Mesothelial cell of epicardium (in vitro differentiated cells): ENCODE measurements around the gene SUPT20HL2. TPM values are rescaled to one million over a fixed set of nuclear protein-coding genes. Genes with fewer than 3 reads are reported as not detected.

Source experiments
- DNase-seq, 2 experiments: peaks; one replicate each; pipeline ENCODE4 v3.0.0; 2021; ENCODE audit warnings: low spot score in 2 of 2; ENCODE audit not compliant: unreplicated experiment in 2 of 2
- H3K27ac Mint-ChIP-seq: 2 replicates; pipeline ENCODE4 v1.8.0; 2021; ENCODE audit warnings: mixed read lengths
- H3K27me3 Mint-ChIP-seq: 2 replicates; pipeline ENCODE4 v1.8.0; 2021; ENCODE audit warnings: low read depth, mixed read lengths
- H3K36me3 Mint-ChIP-seq: 2 replicates; pipeline ENCODE4 v1.8.0; 2021; ENCODE audit warnings: mixed read lengths
- H3K4me1 Mint-ChIP-seq: 2 replicates; pipeline ENCODE4 v1.8.0; 2021; ENCODE audit warnings: mixed read lengths
- H3K4me3 Mint-ChIP-seq: 2 replicates; pipeline ENCODE4 v1.8.0; 2021; ENCODE audit warnings: mild to moderate bottlenecking, moderate library complexity, mixed read lengths
- H3K9me3 Mint-ChIP-seq: 2 replicates; pipeline ENCODE4 v1.8.0; 2021; ENCODE audit warnings: mixed read lengths
- CTCF ChIP-seq: fragments of 200-600 bp; sonication (generic); IDR thresholded peaks from one replicate; pipeline ENCODE4 v1.5.0; 2021; ENCODE audit warnings: antibody characterized with exemption; ENCODE audit not compliant: unreplicated experiment
- total RNA-seq: library from RNA; stranded (reverse); gene quantifications from 3 replicates; pipeline ENCODE4 v1.2.1, GENCODE V29; 2021

SUPT20HL2 gene
- total RNA-seq, 1 donor from 2014 or later: not detected

DNA sequence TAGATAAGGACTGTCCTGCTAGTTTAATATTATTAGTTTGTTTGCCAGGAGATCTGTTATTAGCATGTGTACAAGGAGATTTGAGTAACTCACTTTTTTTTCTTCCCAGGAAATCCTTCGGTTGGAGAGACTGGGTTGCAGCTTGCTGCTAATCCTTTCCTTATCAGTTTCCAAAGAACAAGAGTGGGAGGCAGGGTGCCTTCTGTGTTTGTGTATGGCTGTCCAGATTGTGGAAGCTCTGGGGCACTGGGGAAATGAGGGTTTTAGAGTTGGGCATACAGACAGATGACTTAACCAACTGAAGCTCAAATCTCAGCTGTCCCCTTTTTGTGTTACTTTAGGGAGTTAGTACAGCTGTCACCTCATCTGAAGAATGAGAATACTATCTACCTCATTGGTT is 34.0 kb upstream of the SUPT20HL2 start:
- TF ChIP-seq CTCF: no peak
- Mint-ChIP-seq H3K27me3 (peaks cover 1% of the 10 kb centered on the region), H3K4me3 (no peak overlapping the region), H3K9me3 (no peaks in the 10 kb centered on the region), H3K36me3 (no peaks in the 10 kb centered on the region), H3K27ac (peak overlapping the region; percentile 67), H3K4me1 (peaks cover 25% of the 10 kb centered on the region)
- DNase-seq: no peak

- H3K4me3 Mint-ChIP-seq: no peak overlapping the region
- no peak overlapping the region for H3K27ac Mint-ChIP-seq
- no peak for TF ChIP-seq CTCF
- no peaks in the 10 kb centered on the region for H3K9me3 Mint-ChIP-seq
- H3K4me1 Mint-ChIP-seq: peaks cover 21% of the 10 kb centered on the region
- peaks cover 33% of the 10 kb centered on the region for H3K27me3 Mint-ChIP-seq
- no peaks in the 10 kb centered on the region for H3K36me3 Mint-ChIP-seq
- no peak for DNase-seq
Measured at GRCh38 chrX:24343719-24344118, 29.9 kb upstream of the SUPT20HL2 start.

DNA sequence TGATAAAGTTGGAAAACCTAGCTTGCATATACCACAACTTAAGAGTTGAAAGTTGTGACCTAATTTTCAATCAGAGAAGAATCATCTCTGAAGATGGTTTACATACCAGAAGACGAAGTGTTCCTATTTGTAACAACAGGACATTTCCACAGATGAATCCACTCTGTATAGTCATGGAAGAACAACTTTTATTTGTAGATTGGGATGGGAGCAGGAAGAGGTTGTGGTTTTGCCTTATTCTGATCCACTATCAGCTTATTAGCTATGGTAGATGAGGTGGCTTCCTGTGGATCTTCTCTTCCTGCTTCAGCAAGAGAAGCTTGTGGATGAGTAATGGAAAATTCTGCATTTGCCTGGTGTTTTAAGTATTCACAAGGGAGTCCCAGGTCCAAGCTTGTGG is 27.9 kb upstream of the SUPT20HL2 start:
- H3K36me3 Mint-ChIP-seq: no peaks in the 10 kb centered on the region
- H3K4me1 Mint-ChIP-seq: peaks cover 13% of the 10 kb centered on the region
- H3K4me3 Mint-ChIP-seq: no peak overlapping the region
- no peak for TF ChIP-seq CTCF
- H3K9me3 Mint-ChIP-seq: no peaks in the 10 kb centered on the region
- H3K27me3 Mint-ChIP-seq: peaks cover 33% of the 10 kb centered on the region
- no peak overlapping the region for H3K27ac Mint-ChIP-seq
- DNase-seq: no peak

DNA sequence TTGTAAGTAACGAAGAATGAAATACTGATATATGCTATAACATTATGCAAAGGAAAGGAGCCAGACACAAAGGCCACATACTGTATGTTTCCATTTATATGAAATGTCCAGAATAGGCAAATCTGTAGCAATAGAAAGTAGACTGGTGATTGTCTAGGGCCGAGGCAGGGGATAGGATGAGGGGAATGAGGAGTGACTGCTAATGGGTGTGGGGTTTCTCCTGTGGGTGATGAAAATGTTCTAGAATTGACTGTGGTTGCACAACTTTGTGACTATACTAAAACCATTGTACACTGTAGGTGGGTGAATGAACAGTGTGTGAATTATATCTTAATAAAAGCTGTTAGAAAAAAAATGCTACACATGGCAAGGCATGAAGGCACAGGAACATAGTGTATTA is 26.6 kb upstream of the SUPT20HL2 start:
- H3K27me3 Mint-ChIP-seq: peaks cover 33% of the 10 kb centered on the region

GRCh38 chrX:24339911-24340310 is 26.0 kb upstream of the SUPT20HL2 start:
- peaks cover 33% of the 10 kb centered on the region for H3K27me3 Mint-ChIP-seq
- DNase-seq: no peak
- no peak overlapping the region for H3K4me3 Mint-ChIP-seq
- no peaks in the 10 kb centered on the region for H3K36me3 Mint-ChIP-seq
- H3K27ac Mint-ChIP-seq: no peak overlapping the region
- no peak for TF ChIP-seq CTCF
- peaks cover 3% of the 10 kb centered on the region for H3K4me1 Mint-ChIP-seq
- H3K9me3 Mint-ChIP-seq: no peaks in the 10 kb centered on the region

More for the DNA sequence above, 26.6 kb upstream of the SUPT20HL2 start:
- H3K4me1 Mint-ChIP-seq: peaks cover 9% of the 10 kb centered on the region
- no peak overlapping the region for H3K27ac Mint-ChIP-seq
- no peak for DNase-seq
- no peaks in the 10 kb centered on the region for H3K9me3 Mint-ChIP-seq
- no peaks in the 10 kb centered on the region for H3K36me3 Mint-ChIP-seq
- no peak for TF ChIP-seq CTCF
- no peak overlapping the region for H3K4me3 Mint-ChIP-seq

GRCh38 chrX:24335871-24336270 is 22.0 kb upstream of the SUPT20HL2 start:
- H3K27me3 Mint-ChIP-seq: peaks cover 17% of the 10 kb centered on the region
- H3K9me3 Mint-ChIP-seq: peaks cover 8% of the 10 kb centered on the region
- H3K4me3 Mint-ChIP-seq: no peak overlapping the region
- no peaks in the 10 kb centered on the region for H3K36me3 Mint-ChIP-seq
- peaks cover 11% of the 10 kb centered on the region for H3K4me1 Mint-ChIP-seq
- no peak for TF ChIP-seq CTCF
- no peak for DNase-seq
- H3K27ac Mint-ChIP-seq: no peak overlapping the region
